GM19324 (cell line): ENCODE results near the gene PSAP.

ENCODE experiments used
- ATAC-seq: cut with Tn5 transposase; IDR thresholded peaks from one replicate; pipeline ENCODE4 v1.9.1; 2021; ENCODE audit warnings: mild to moderate bottlenecking, moderate library complexity; ENCODE audit not compliant: unreplicated experiment, low FRiP score

Gene PSAP

DNA sequence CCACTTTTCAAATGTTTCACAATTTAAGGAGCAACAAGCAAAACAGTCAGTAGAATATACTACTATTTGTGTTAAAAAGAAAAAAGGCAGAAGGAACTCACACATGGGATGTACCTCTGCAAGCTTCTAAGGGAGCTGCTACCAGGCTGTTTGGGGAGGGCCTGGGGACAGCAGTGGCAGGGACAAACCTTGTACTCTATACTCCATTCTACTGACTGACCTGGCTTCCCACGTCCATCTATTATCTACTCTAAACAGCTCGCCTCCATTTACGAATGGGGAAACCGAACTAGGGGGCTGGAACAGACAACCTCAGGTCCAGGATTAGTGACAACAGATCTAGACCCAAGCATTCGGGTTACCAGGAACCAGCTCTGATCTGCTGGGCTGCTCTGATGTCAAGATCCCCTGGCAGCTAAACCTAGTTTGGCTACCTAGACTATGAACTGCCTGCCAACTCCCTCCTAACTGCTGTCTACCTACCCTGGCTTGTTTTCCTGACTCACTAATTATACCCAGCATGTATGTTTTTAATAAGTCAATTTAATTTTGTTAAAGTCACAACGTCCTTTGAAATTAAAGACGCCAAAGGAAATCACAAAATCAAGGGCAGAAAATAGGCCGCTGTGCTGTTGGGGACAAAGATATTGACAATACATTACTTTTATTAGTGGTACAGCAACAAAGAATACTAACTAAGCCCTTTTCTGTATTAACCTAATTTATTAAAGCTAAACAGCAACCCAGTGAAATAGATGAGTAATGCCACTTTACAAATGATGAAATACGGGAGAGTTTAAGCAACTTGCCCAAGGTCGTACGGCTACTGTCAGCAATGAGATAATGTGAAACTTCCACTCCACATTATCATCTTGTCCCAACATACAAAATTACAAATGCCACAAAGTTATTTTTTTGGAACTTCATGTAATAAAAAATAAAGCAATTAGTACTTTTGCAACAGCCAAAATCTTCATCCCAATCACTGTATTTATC is 5.3 kb downstream of the PSAP start:
- ATAC-seq: no peak

- no peak for ATAC-seq
Observed at GRCh38 chr10:71844695-71845094, 6.4 kb downstream of the PSAP start.

GRCh38 chr10:71844084-71844483 is 7.0 kb downstream of the PSAP start:
- no peak for ATAC-seq

DNA sequence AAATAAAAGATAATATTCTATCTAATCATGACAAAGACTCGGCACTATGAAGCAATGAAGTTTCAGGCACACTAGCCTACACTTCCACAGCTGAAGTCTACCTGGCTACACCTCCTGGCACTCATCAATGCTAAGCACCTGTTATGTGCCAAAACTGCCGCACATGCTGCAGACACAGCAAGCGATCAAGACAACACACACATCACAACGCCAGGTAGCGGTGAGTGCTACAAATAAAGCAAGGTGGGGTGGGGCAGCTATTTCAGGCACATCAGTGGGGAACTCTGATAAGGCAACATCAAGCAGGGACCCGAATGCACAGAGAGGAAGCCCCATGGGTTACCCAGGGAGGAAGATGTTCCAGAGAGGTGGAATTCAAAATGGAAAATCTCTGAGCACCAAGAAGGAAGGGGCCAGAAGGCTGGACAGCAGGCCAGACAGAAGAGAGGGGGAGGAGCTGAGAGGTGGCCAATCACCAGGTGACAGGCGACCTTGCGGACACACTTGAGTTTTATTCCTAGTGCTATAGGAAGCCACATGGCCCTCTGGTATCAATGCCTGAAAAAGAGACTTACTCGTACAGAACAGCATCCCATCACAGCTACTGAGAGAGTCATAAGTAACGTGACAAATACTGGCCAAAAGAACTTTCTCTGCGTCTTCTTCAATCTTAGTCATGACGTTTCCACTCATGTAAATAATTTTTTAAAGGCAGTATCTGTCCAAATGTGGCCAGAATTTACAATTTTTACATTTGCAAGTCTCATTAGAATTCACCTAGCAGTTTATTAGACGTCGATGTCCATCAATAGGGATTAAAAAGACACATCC is 8.0 kb downstream of the PSAP start:
- no peak for ATAC-seq

- ATAC-seq: no peak
Observed at GRCh38 chr10:71842422-71842821, 8.6 kb downstream of the PSAP start.

GRCh38 chr10:71840958-71841335 is 10.1 kb downstream of the PSAP start:
- no peak for ATAC-seq

GRCh38 chr10:71840177-71840957 is 10.7 kb downstream of the PSAP start:
- ATAC-seq: no peak

- ATAC-seq: no peak
Observed at GRCh38 chr10:71838264-71839211, 12.5 kb downstream of the PSAP start.

GRCh38 chr10:71837098-71837827 is 13.8 kb downstream of the PSAP start:
- ATAC-seq: no peak

- ATAC-seq: peak; percentile 1
Observed at GRCh38 chr10:71836596-71836974, 14.5 kb downstream of the PSAP start.

- peak; percentile 91 for ATAC-seq
Observed at GRCh38 chr10:71835671-71836595, 15.1 kb downstream of the PSAP start.

DNA sequence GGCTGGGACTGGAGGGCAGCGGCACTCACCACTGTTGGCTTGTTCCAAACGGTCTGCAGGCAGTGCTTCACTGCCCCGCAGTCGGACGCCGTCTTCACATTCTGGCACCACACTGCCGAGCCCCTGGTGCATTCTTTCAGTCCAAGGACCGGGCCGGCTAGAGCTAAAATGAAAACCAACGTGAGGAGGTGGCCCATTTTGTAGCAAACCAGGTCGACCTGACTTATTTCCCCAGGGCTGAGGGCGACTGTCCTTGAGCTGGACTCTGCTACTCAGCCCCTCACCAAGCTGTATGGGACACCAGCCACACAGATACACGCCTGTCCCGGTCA is 16.7 kb downstream of the PSAP start:
- ATAC-seq: no peak

- no peak for ATAC-seq
Observed at GRCh38 chr10:71833451-71834342, 17.4 kb downstream of the PSAP start.

DNA sequence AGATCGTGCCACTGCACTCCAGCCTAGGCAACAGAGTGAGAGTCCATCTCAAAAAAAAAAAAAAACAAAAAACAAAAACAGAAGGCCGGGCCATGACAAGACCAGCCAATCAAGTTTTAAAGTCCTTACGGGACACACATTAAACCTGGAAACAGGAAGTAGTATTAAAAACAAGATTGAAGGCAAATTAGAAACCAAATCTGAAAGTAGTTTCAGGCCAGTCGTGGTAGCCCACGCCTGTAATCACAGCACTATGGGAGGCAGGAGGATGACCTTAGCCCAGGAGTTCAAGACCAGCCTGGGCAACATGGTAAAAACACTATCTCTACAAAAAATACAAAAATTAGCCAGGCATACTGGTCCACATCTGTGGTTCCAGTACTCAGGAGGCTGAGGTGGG is 18.1 kb downstream of the PSAP start:
- no peak for ATAC-seq

- ATAC-seq: no peak
Observed at GRCh38 chr10:71831646-71832552, 19.2 kb downstream of the PSAP start.

- ATAC-seq: no peak
Observed at GRCh38 chr10:71830726-71831125, 20.3 kb downstream of the PSAP start.
